Spleen (tissue), 7 donors: ENCODE measurements around the gene EPN3.

Experiments used
- POLR2A ChIP-seq, 3 donors: fragments of 450-650 bp; IDR thresholded peaks; one replicate each; pipeline ENCODE4 v1.5.1; 2017; ENCODE audit warnings: antibody characterized with exemption in 3 of 3, mild to moderate bottlenecking in 1 of 3
- POLR2AphosphoS5 ChIP-seq, 3 donors: sonication (generic); formaldehyde crosslinking; IDR thresholded peaks; one replicate each; pipeline ENCODE4 v1.5.1; 2017; ENCODE audit warnings: antibody characterized with exemption in 3 of 3
- TF ChIP-seq, protein P1 (sequence below), 11 experiments: fragments of 200-600 bp in 7 of 11; fragments of 450-650 bp in 4 of 11; sonication (generic) in 4 of 11; IDR thresholded peaks in 8 of 11; conservative IDR thresholded peaks in 3 of 11; 1 replicate in 7 of 11; 2 replicates in 4 of 11; pipeline versions ENCODE4 v1.4.0 to v1.8.0; 2016 to 2021; ENCODE audit warnings: antibody characterized with exemption in 11 of 11, inconsistent platforms in 4 of 11, mild to moderate bottlenecking in 1 of 11
- donor health status: DM: no; HTN: no; CAD: no; lungs with moderate emphysema.
- donor health status: DM: no; HTN: no; CAD: no.
- donor health status: DM: no; HTN: no; CAD: no.

DNA sequence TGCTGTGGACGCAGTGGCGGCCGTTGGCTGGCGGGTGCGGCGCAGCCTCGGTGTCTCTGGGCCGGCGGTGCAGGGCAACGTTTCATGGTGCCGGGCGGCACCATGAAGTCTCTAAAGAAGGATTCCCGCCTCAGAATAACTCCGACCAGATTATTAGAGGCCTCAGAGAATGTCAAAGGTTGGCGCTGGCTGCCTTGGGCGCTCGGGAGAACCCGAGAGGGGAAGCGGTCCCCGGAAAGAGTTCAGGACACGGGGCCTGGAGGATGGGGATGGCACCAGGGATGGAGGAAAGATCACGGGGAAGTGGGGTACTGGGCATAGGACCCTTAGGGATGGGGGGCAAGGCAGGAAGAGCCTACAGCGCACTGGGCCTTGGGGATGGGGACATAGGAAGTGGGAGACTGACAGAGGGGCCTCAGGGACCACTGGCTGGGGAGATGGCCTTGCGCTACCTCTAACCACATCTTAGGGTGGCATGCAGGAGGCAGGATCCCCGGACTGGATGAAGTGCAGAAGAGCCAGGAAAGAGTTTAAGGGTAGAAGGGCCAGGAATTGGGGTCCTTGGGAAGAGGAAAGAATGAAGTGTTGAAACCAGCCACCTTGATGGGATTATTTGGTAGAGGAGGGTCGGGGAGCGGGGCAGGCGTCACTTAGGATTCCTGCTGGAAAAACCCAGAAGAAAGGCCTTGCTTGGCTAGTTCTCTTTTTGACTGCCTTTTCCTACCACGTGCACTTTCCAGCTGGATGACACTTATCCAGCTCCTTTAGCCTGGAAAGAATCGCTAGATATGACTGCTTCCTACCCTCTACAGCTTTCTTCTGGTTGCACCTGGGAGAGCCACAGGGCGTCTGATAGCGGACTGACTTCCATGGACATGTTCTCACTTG, 23.7 kb upstream of the EPN3 start:
- TF ChIP-seq, protein P1, sequence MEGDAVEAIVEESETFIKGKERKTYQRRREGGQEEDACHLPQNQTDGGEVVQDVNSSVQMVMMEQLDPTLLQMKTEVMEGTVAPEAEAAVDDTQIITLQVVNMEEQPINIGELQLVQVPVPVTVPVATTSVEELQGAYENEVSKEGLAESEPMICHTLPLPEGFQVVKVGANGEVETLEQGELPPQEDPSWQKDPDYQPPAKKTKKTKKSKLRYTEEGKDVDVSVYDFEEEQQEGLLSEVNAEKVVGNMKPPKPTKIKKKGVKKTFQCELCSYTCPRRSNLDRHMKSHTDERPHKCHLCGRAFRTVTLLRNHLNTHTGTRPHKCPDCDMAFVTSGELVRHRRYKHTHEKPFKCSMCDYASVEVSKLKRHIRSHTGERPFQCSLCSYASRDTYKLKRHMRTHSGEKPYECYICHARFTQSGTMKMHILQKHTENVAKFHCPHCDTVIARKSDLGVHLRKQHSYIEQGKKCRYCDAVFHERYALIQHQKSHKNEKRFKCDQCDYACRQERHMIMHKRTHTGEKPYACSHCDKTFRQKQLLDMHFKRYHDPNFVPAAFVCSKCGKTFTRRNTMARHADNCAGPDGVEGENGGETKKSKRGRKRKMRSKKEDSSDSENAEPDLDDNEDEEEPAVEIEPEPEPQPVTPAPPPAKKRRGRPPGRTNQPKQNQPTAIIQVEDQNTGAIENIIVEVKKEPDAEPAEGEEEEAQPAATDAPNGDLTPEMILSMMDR (IDR thresholded peaks at IDR 0.05 in 8 of 11, conservative IDR thresholded peaks at IDR 0.05 in 3 of 11), result no peak
- TF ChIP-seq POLR2A (IDR thresholded peaks at IDR 0.05) (no peak), POLR2AphosphoS5 (IDR thresholded peaks at IDR 0.05) (no peak)
